ENCODE measurements around the gene MARK3.

DNA sequence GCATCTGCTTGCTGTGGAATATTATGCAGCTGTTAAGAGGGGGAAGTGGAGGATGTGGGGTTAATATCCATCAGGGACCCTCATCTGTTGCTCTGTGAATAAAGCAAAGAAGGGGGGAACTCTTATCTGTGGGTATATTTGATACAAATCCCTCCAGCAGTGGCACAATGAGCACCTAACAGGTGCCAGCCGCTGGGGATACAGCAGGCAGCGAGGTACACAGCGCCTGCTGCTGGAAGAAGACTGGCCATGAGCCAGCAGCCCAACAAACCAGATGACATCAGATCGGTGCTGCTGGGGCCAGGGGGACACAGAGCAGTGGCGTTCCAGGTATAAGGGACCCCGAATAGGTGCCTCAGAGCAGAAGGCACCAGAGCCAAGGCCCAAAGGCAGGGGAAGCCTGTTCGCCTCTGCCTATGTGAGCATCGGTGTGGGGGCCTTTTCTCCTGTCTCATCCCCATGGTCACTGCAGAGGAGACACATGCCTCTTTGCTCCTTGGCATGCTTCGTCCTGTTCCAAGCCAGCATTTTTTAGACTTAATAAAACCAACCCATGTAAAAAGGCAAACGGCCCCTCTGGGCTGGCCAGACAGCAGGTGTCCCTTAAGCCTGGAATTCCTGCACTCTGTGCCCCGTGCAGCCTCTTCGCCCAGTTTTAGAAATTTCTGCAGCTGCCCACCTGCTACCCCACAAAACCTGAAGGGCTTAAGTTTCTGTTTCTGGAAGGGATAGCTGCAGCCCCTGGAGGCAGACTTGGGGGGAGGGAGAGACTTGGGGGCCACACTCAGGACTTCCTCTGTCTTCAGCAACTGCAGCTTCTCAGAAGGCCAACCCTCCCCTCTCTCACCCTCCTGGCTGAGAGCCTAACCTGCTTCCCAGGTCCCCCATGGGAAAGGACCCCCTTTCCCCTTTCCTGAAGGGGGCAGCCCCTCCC is 139.1 kb downstream of the MARK3 start:
- TF ChIP-seq, protein P1, sequence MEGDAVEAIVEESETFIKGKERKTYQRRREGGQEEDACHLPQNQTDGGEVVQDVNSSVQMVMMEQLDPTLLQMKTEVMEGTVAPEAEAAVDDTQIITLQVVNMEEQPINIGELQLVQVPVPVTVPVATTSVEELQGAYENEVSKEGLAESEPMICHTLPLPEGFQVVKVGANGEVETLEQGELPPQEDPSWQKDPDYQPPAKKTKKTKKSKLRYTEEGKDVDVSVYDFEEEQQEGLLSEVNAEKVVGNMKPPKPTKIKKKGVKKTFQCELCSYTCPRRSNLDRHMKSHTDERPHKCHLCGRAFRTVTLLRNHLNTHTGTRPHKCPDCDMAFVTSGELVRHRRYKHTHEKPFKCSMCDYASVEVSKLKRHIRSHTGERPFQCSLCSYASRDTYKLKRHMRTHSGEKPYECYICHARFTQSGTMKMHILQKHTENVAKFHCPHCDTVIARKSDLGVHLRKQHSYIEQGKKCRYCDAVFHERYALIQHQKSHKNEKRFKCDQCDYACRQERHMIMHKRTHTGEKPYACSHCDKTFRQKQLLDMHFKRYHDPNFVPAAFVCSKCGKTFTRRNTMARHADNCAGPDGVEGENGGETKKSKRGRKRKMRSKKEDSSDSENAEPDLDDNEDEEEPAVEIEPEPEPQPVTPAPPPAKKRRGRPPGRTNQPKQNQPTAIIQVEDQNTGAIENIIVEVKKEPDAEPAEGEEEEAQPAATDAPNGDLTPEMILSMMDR (IDR thresholded peaks at IDR 0.05; ENCODE audit: insufficient read depth, low read length): no peak
- TF ChIP-seq POLR2AphosphoS5 (IDR thresholded peaks at IDR 0.05; ENCODE audit: low read depth): no peak
- TF ChIP-seq SPI1 (IDR thresholded peaks at IDR 0.05; ENCODE audit: borderline replicate concordance, low read depth): no peak
- TF ChIP-seq, protein P2, sequence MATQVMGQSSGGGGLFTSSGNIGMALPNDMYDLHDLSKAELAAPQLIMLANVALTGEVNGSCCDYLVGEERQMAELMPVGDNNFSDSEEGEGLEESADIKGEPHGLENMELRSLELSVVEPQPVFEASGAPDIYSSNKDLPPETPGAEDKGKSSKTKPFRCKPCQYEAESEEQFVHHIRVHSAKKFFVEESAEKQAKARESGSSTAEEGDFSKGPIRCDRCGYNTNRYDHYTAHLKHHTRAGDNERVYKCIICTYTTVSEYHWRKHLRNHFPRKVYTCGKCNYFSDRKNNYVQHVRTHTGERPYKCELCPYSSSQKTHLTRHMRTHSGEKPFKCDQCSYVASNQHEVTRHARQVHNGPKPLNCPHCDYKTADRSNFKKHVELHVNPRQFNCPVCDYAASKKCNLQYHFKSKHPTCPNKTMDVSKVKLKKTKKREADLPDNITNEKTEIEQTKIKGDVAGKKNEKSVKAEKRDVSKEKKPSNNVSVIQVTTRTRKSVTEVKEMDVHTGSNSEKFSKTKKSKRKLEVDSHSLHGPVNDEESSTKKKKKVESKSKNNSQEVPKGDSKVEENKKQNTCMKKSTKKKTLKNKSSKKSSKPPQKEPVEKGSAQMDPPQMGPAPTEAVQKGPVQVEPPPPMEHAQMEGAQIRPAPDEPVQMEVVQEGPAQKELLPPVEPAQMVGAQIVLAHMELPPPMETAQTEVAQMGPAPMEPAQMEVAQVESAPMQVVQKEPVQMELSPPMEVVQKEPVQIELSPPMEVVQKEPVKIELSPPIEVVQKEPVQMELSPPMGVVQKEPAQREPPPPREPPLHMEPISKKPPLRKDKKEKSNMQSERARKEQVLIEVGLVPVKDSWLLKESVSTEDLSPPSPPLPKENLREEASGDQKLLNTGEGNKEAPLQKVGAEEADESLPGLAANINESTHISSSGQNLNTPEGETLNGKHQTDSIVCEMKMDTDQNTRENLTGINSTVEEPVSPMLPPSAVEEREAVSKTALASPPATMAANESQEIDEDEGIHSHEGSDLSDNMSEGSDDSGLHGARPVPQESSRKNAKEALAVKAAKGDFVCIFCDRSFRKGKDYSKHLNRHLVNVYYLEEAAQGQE (IDR thresholded peaks at IDR 0.05; ENCODE audit: insufficient replicate concordance, low read depth): no peak
- TF ChIP-seq GABPA (IDR thresholded peaks at IDR 0.05; ENCODE audit: low read depth): no peak

Data from HL-60 (cell line).